OCI-LY3 (cell line): ENCODE results near the gene ASIC5.

ENCODE experiments used
- H2AFZ ChIP-seq: fragments of 200-600, 300-600 bp; shearing (Covaris generic); 2 replicates; pipeline ENCODE4 v1.6.0; 2014; ENCODE audit warnings: antibody characterized with exemption, low read depth, low read length
- H3K27ac ChIP-seq: fragments of 200-600, 300-600 bp; sonication (generic); 2 replicates; pipeline ENCODE4 v1.5.1; 2014; ENCODE audit warnings: mild to moderate bottlenecking, low read length, moderate library complexity, mixed read lengths
- H3K27me3 ChIP-seq: fragments of 200-600, 300-600 bp; sonication (generic); 2 replicates; pipeline ENCODE4 v1.6.1; 2014; ENCODE audit warnings: low read depth, low read length, mixed read lengths
- H3K36me3 ChIP-seq: fragments of 200-600, 300-600 bp; sonication (generic); replicated peaks from 2 replicates; pipeline ENCODE3; 2014; ENCODE audit warnings: low read depth, low read length, mixed read lengths
- H3K4me1 ChIP-seq: fragments of 300-600, 200-600 bp; sonication (generic); 2 replicates; pipeline ENCODE4 v1.6.1; 2014; ENCODE audit warnings: low read length, mixed read lengths
- H3K4me2 ChIP-seq: fragments of 200-600, 300-600 bp; sonication (generic); 2 replicates; pipeline ENCODE4 v1.6.1; 2014; ENCODE audit warnings: low read length, mixed read lengths
- H3K4me3 ChIP-seq: fragments of 300-600, 200-600 bp; sonication (generic); 2 replicates; pipeline ENCODE4 v1.5.1; 2014; ENCODE audit warnings: antibody characterized with exemption, mild to moderate bottlenecking, low read length, moderate library complexity
- H3K79me2 ChIP-seq: fragments of 300-600, 200-600 bp; shearing (Covaris generic); 2 replicates; pipeline ENCODE4 v1.6.1; 2014; ENCODE audit warnings: mild to moderate bottlenecking, low read length, mixed read lengths
- H3K9ac ChIP-seq: fragments of 300-600, 200-600 bp; shearing (Covaris generic); 2 replicates; pipeline ENCODE4 v1.6.0; 2014; ENCODE audit warnings: mild to moderate bottlenecking, low read length, moderate library complexity
- H3K9me3 ChIP-seq: fragments of 200-600, 300-600 bp; shearing (Covaris generic); 2 replicates; pipeline ENCODE4 v1.6.1; 2014; ENCODE audit warnings: low read length, mixed read lengths; ENCODE audit not compliant: insufficient read depth
- H4K20me1 ChIP-seq: fragments of 200-600, 300-600 bp; sonication (generic); 2 replicates; pipeline ENCODE4 v1.6.1; 2016; ENCODE audit warnings: low read length, mixed read lengths; ENCODE audit not compliant: insufficient read depth
- EZH2phosphoT487 ChIP-seq: fragments of 200-600 bp; shearing (Covaris generic); IDR thresholded peaks from 2 replicates; pipeline ENCODE4 v1.6.1; 2018; ENCODE audit warnings: antibody characterized with exemption, mixed run types, low read depth
- TF ChIP-seq, protein P1 (sequence below): fragments of 200-600, 300-600 bp; sonication (generic); IDR thresholded peaks from 2 replicates; pipeline ENCODE4 v1.5.1; 2014; ENCODE audit warnings: antibody characterized with exemption, low read length, low read depth

Gene ASIC5

DNA sequence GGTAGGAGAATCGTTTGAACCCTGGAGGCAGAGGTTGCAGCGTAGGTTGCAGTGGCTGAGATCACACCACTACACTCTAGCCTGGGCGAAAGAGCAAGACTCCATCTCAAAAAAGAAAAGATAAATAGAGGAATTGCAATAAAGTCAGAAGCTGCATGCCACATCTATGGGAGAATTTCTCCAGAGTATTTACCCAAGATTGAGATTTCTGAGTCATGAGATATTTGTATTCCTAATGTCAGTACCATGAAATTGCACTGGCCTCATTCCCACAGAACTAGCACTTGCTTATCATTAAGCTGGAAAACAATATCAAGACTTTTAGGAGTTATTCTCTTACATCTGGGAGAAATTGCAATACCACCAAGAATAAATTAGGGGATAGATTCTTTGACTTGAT, 37.4 kb downstream of the ASIC5 start:
- Histone ChIP-seq H3K27ac (no peak overlapping the region), H3K4me3 (no peak overlapping the region), H3K36me3 (no peaks in the 10 kb centered on the region), H3K9me3 (no peaks in the 10 kb centered on the region), H3K27me3 (no peaks in the 10 kb centered on the region), H3K4me1 (no peaks in the 10 kb centered on the region), H4K20me1 (no peaks in the 10 kb centered on the region), H3K79me2 (no peaks in the 10 kb centered on the region), H3K4me2 (no peak overlapping the region), H2AFZ (no peak overlapping the region), H3K9ac (no peak overlapping the region)
- TF ChIP-seq EZH2phosphoT487, result no peak
- TF ChIP-seq, protein P1, sequence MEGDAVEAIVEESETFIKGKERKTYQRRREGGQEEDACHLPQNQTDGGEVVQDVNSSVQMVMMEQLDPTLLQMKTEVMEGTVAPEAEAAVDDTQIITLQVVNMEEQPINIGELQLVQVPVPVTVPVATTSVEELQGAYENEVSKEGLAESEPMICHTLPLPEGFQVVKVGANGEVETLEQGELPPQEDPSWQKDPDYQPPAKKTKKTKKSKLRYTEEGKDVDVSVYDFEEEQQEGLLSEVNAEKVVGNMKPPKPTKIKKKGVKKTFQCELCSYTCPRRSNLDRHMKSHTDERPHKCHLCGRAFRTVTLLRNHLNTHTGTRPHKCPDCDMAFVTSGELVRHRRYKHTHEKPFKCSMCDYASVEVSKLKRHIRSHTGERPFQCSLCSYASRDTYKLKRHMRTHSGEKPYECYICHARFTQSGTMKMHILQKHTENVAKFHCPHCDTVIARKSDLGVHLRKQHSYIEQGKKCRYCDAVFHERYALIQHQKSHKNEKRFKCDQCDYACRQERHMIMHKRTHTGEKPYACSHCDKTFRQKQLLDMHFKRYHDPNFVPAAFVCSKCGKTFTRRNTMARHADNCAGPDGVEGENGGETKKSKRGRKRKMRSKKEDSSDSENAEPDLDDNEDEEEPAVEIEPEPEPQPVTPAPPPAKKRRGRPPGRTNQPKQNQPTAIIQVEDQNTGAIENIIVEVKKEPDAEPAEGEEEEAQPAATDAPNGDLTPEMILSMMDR, result no peak

DNA sequence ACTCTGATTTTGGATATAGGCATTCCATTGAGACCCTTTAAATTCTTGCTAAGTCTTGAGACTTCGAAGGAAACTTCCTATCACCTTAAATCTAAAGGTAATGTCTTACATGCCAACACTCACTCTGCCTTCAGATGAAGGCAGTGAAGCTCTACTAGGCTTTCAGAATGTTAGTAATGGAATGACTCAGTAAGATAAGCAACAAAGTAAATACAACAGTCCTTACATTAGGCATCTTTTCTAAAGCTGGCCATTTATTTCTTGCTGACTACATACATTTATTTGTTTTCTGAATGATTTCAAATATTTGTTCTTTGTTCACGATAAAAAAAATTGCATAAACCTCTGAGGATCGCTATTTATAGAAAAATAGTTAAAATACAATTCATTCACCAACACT, 43.5 kb downstream of the ASIC5 start:
- H3K79me2 ChIP-seq, result no peaks in the 10 kb centered on the region
- H3K36me3 ChIP-seq, result no peaks in the 10 kb centered on the region
- no peak overlapping the region for H3K27ac ChIP-seq
- no peak for TF ChIP-seq EZH2phosphoT487
- TF ChIP-seq, protein P1, result no peak
- H3K4me3 ChIP-seq, result no peak overlapping the region
- H3K9me3 ChIP-seq, result no peaks in the 10 kb centered on the region
- H3K27me3 ChIP-seq, result no peaks in the 10 kb centered on the region
- no peak overlapping the region for H2AFZ ChIP-seq
- no peaks in the 10 kb centered on the region for H4K20me1 ChIP-seq
- H3K4me2 ChIP-seq, result no peak overlapping the region
- no peak overlapping the region for H3K9ac ChIP-seq
- H3K4me1 ChIP-seq, result no peaks in the 10 kb centered on the region

DNA sequence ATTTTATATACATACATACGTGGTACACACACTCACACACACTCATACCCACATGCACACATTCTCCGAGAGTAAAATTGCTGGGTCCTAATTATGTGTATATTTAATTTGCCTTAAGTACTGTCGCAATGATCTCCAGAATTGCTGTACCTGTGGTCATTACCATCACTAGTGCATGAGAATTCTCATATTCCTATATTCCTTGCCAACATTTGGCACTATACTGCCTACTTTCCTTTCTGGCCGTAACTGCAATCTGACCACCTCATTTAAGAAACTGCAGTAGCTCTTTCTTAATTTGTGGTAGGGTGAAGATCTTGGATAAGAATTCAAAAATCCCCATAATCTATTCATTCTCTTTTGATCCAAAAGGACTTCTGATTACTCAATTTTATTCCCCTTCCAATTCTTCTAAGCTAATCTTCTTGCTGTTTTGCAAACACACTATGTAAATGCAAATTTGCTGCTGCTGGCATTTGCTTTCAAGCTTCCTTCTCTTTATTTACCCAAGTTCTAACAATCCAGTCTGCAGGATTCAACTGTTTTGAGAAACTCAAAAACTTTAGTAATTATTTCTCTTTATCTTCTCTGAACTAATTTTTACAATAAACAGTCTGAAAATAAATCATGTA, 45.1 kb downstream of the ASIC5 start:
- Histone ChIP-seq H3K27me3 (no peaks in the 10 kb centered on the region), H4K20me1 (no peaks in the 10 kb centered on the region), H3K79me2 (no peaks in the 10 kb centered on the region), H3K9me3 (no peaks in the 10 kb centered on the region), H2AFZ (no peak overlapping the region), H3K36me3 (no peaks in the 10 kb centered on the region), H3K9ac (no peak overlapping the region), H3K4me2 (no peak overlapping the region), H3K4me1 (no peaks in the 10 kb centered on the region), H3K4me3 (no peak overlapping the region), H3K27ac (no peak overlapping the region)
- TF ChIP-seq EZH2phosphoT487, result no peak

DNA sequence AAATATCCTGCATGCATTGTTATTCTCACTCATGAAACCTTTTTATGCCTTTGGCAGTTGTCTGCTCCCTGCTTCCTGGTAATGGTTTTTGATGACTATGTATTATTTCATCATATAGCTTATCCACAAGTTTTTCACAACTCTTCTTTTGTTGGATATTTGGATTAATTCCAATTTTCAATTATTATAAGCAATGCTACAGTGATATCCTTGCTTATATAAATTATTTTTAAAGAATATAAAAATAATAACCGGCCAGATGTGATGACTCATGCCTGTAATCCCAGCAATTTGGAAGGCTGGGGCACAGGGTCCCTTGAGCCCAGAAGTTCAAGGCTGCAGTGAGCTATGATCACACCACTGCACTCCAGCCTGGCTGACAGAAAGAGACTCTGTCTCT, 47.0 kb downstream of the ASIC5 start:
- H3K79me2 ChIP-seq, result no peaks in the 10 kb centered on the region
- no peak overlapping the region for H3K9ac ChIP-seq
- no peak overlapping the region for H2AFZ ChIP-seq
- H3K27me3 ChIP-seq, result no peaks in the 10 kb centered on the region
- H4K20me1 ChIP-seq, result no peaks in the 10 kb centered on the region
- H3K4me3 ChIP-seq, result no peak overlapping the region
- no peaks in the 10 kb centered on the region for H3K4me1 ChIP-seq
- no peaks in the 10 kb centered on the region for H3K36me3 ChIP-seq
- H3K4me2 ChIP-seq, result no peak overlapping the region
- TF ChIP-seq, protein P1, result no peak
- no peak for TF ChIP-seq EZH2phosphoT487
- H3K9me3 ChIP-seq, result no peaks in the 10 kb centered on the region
- H3K27ac ChIP-seq, result no peak overlapping the region
